ENCODE data around the gene IFT27.
"Not testable (repeated sequence)": the region's sequence is repeated elsewhere in the genome, so short reads cannot be mapped to it uniquely, and the experiment has no call there.

IFT27 gene

DNA sequence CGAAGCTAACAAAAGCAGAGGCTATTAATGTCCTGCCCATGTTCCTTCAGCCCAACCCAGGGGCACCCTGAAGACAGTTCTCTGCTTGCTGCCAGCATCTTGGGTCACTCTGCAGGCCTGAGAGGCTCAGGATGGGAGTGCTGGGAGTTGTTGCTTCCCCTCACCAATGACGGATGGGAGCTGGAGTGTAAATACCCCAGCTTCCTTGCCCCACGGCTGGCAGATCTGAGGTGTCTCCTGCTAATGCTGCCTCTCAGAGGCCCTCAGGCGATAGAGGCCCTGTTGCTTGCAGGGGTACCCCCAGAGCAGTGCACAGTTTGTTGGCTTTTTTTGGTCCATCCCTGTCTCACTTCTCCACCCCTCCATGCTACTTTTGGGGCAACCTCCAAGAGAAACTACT, 32.9 kb downstream of the IFT27 start:
- DNase-seq, result no peak

DNA sequence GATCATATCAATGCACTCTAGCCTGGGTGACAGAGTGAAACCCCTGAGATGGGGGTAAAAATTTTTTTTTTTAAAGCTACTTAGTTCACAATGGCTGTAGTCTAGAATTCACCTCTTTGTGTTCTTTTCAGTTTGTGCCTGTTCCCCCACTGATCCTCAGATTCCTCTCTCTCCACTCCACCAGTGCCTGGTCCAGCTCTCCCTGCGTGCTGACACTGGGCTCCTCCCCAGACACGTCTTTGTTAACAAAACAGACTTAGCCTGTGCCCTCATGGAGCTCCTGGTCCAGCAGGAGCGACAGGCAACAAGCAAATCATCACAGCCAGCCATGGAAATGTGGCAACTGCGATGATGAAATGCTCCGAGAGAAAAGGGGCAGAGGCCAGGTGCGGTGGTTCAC, 34.0 kb downstream of the IFT27 start:
- DNase-seq, result no peak

DNA sequence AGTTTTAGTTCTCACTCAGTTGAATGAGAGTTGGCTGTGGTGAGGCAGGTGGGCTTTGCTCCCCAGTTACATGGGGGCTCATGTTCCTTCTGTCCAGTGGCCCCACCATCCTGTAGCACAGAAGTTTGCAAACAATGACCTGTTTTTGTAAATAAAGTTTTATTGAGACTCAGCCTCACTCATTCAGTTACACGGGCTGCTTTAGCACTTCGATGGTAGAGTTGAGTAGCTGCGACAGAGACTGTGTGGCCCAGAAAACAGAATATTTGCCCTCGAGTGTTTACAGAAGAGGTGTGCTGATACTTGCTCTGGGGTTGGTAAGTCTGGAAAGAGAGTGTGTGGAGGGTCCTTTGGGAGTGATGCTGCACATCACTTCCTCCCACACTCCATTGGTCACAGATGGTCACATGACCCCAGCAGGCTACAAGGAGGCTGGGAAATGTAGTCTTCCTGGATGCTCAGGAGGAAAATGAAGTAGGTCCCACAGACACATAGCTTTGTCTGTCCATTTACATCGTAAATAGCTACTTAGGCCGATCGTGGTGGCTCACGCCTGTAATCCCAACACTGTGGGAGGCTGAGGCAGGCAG, 34.6 kb downstream of the IFT27 start:
- peak in 3 of 4 experiments; percentile 0 to 19 (median 17) for DNase-seq

DNA sequence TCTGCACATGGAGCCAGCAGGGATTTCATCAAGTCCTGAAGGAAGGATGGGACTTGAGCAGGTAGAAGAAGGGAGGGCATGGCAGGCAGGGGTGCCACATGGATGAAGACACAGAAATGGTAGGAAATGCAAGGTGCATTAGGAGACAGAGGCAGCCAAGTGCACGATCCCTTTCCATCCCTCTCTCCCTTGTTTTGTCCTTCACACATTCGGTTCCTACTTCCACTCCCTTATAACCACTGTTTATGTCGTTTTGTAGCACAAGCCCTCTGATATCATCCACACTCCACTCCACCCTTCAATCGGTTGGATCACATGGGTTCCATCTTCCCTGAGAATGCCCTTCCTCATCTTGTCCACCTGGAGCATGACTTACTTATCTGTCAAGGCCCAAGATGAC, 35.2 kb downstream of the IFT27 start:
- no peak for DNase-seq

- DNase-seq, result peak in 1 of 4 experiments; percentile 0
Measured at GRCh38 chr22:36739185-36739584, 36.7 kb downstream of the IFT27 start.

DNA sequence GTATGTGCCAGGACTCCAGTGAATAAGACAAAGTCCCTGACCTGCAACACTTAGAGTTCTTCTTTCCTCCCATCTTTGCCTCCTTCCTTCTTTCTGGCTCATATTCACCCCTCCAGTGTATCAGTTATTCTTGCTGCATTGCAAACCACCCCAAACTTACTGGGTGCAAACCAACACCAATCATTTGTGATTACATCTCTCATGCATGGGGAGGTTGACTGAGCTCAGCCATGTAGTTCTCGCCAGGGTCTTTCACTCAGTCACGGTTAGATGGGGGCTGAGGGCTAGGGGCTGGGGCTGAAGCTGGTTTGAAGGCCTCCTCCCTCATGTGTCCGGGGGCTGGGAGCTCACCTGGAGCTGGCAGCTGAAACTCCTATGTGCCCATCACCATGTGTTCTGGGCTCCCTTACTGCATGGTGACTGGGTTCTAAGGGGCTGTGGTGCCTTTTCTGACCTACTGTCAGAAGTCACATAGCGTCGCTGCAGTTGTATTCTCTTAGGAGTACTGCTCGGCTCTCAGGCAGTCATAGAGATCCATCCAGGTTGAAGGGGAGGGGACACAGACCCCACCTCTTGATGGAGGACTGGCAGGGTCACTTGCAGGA, 37.4 kb downstream of the IFT27 start:
- DNase-seq, result peak in 1 of 4 experiments; percentile 0

DNA sequence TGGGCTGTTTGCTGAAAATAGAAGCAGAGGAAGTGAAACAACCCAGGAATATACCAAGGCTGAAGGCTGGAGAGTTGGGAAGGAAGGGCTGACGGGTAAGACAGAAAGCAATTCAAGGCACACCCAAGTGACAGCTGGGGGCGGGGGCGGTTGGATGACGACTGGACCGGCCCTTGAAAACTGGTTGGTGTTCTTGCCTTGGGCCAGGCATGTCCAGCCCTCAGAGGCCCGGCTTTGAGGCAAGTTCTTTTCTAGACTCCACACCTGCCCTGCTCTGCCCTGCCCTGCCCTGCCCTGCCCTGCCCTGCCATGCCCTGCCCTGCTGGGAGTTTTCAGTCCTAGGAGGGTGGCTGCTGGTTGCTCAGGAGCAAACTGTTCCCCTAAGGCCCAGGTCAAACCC, 38.1 kb downstream of the IFT27 start:
- DNase-seq, result peak; percentile 84 to 88 (median 87)

- peak; percentile 45 to 78 (median 68) for DNase-seq
Measured at GRCh38 chr22:36736701-36737320, 39.1 kb downstream of the IFT27 start.

GRCh38 chr22:36734171-36735058, 41.5 kb downstream of the IFT27 start:
- DNase-seq, result peak; percentile 83 to 93 (median 86)

DNA sequence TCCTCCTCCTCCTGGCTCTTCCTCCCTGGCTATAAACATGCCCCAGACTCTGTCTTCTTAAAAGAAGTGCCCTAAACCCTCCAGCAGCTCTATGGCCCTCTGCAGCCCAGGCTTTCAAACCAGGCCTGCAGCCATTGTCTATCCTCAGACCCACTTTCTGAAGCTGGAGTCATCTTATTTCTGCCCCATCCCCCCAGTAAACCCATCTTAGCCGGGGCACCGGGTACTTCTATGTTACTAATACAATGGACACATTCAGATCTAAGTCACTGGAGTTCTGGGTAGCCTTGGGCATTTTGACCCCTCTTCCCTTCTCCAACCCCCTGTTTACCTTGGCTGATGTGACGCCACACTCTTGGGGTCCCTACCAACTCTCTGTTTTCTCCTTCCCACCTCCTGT, 42.6 kb downstream of the IFT27 start:
- DNase-seq, result no peak

GRCh38 chr22:36732609-36733008, 43.3 kb downstream of the IFT27 start:
- no peak for DNase-seq

- DNase-seq, result peak in 3 of 4 experiments; percentile 16 to 34 (median 24)
Measured at GRCh38 chr22:36731916-36732315, 44.0 kb downstream of the IFT27 start.

- DNase-seq, result not testable (repeated sequence)
Measured at GRCh38 chr22:36731321-36731720, 44.6 kb downstream of the IFT27 start.

DNA sequence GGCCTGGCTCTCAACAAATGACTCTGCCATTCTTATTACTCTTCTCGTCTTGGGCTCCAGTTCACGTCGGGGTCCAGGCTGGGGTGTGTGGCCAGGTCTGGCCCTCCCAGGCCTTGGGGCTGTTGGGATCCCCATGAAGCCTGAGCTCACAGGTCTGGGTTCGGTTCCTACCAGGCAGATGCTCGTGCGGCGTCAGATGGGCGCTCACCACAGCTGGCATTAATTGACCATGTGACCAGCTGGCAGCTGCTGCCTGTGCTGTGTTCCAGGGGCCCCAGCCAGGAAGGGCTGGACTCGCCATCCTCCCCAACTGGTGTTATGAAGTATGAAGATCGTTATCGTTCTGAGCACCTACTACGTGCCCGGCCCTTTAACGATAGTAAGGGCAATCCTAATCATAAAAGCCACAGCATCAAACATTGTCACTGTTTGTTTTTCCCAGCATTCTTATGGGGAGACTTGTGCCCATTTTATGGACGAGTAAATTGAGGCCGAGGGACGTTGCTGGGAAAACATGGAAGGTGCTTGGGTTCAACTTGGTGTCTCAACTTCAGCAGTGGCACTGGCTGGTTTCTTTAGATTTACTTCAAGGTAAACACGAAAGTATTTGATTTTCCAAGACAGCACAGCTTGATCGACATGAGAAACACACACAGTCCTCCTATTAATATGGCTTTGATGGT, 45.6 kb downstream of the IFT27 start:
- DNase-seq, result no peak

GRCh38 chr22:36729321-36729720, 46.6 kb downstream of the IFT27 start:
- DNase-seq, result no peak

DNA sequence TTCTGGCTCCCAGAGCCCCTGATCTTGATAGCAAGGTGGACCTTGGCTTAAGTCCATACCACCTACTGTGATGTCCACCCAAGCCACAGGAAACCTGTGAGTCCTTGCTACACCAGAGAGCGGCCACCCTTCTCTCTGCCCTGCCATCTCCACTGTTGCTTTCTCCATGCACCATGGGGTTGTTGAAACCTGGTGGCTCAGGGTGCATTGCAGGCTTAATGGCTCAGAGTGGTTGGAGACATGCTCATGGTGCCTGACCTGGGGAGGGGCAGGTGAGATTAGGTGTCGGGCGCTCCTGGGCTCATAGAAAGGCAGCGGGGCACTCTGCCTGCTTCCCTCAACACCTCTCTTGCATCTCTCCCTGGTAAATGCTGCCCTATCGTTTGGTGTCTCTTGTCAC, 47.4 kb downstream of the IFT27 start:
- DNase-seq, result no peak

- no peak for DNase-seq
Measured at GRCh38 chr22:36727927-36728488, 47.9 kb downstream of the IFT27 start.

- DNase-seq, result no peak
Measured at GRCh38 chr22:36727110-36727509, 48.8 kb downstream of the IFT27 start.

GRCh38 chr22:36726007-36726380, 49.9 kb downstream of the IFT27 start:
- DNase-seq, result no peak

DNA sequence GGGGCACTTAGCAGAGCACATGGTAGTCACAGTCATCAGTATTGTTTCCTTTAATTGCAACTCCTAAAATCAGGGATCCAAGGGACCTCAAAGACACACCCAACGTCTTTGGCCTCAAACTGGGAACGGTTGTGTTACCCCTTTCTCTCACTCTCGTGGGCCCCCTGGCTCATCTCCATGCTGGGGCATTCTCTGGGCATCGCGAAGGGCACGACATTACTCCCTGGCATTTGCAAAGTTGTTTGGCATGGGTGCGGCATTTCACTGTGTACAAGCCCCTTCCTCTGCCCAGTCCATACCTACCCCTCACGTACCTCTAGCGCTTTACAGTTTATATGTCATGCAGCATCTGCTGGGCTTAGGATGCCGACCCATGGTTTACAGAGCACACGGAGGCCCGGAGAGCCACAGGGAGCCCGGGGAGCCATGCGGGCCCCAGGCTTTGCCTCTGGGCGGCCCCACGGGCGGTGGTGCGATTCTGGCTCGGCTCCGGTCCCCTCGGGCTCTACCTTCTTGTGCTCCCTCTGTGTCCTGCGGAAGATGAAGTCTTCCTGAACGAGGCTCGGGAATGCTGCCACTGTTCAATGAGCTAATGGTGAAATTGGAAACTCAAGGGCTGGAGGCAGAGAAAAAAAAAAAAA, 50.4 kb downstream of the IFT27 start:
- no peak for DNase-seq

DNA sequence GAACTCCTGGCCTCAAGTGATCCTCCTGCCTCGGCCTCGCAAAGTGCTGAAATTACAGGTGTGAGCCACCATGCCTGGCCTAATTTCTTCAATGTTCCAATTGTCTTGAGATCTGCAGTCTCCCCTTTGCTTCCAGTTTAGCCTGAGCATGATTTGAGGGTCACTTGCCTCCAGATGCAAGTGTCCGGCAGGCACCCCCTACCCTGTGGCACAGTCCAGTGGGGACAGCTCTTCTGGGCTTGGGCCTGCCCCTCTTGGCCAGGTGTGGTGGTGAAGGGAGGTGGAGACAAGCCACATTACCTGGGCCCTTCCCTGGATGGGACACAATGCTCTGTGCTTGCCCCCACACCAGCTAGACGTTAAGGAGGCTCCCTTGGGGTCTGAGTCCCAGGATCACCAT, 51.1 kb downstream of the IFT27 start:
- no peak for DNase-seq

- DNase-seq, result no peak
Measured at GRCh38 chr22:36722055-36722454, 53.9 kb downstream of the IFT27 start.
